H7 (cell line): ENCODE measurements around the gene POLK. TPM values are rescaled to one million over a fixed set of nuclear protein-coding genes. Genes with fewer than 3 reads are reported as not detected.

ENCODE experiments used
- DNase-seq: peaks from one replicate; pipeline ENCODE4 v3.0.0; 2012
- H3K27me3 ChIP-seq: 2 replicates; pipeline ENCODE4 v1.6.0; 2011; ENCODE audit warnings: mild to moderate bottlenecking, low read length; ENCODE audit not compliant: control insufficient read depth, insufficient read depth
- H3K36me3 ChIP-seq: replicated peaks from 2 replicates; pipeline ENCODE4 v1.5.1; 2011; ENCODE audit warnings: low read length; ENCODE audit not compliant: control insufficient read depth, insufficient read depth
- H3K4me3 ChIP-seq: 2 replicates; pipeline ENCODE4 v1.5.1; 2011; ENCODE audit warnings: low read depth, mild to moderate bottlenecking, control low read depth, low read length, moderate library complexity; ENCODE audit not compliant: insufficient read depth
- total RNA-seq: library from RNA; depleted of rRNA; stranded (reverse); fragments of >200 nt; shearing (Covaris generic); gene quantifications from 2 replicates; pipeline ENCODE4 v1.2.3, GENCODE V29; 2014

Gene POLK
- total RNA-seq, 1 experiment from 2014 or later: 8.6 TPM

DNA sequence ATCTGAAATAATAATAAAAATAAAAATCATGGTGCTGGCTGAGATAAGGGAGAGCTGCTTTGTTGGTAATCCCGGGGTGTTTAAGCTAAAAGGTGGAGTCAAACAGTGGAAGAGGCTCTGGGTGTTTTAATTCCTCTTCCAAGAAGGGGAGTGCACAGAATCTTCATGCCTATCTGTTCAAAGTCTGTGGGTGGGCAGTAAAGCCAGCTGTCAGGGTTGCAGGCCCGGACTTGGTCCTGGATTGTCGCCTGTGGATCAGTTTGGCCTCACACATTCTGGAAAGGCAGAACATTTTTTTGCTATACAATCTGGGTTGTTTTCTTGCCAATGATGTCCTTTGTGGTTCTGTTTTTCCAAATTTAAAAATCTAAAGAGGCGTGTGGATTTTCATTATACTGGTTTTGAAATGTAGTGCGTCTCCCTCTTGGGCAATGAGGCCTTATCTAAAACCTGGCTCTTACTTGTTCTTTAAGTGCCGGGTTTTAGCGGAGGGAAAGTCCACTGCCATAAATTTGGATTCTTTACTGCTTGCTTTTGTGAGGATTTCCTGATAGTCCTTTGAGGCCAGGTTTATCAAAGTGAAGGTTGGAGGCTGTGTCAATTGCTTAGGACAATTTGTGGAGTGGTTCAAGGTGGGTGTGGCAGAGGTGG lies 105.4 kb downstream of the POLK start:
- no peak for DNase-seq
- Histone ChIP-seq H3K27me3 (no peaks in the 10 kb centered on the region), H3K36me3 (no peaks in the 10 kb centered on the region), H3K4me3 (no peak overlapping the region)

DNA sequence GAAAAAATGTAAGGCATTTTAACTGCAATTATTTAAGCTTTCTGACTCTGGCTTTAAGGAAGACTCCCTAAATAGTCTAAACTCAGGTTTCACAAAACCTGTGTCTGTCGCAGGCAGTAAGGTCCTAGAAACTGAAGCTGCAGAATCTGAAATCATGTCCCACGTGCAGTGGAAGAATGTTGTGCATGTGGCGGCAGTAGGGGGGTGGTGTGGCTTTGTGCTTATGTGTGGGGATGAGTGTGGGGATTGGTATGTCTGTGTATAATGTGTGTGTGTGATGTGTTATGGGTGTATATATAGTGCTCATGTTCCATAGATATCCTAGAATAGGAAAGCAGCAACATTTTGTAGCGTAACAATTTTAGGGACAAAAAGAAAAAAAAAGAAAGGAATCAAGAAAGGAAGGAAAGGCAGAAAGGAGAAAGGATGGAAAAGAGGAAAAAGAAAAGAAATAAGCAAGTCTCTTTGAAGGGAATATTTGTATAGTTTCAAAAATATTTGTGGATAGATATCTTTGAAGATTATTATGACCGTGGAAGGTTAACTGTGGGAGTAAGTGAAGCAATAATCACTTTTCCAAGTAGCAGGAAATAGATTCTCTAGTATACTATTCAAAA lies 106.2 kb downstream of the POLK start:
- H3K27me3 ChIP-seq: no peaks in the 10 kb centered on the region
- H3K4me3 ChIP-seq: no peak overlapping the region
- DNase-seq: no peak
- H3K36me3 ChIP-seq: no peaks in the 10 kb centered on the region

DNA sequence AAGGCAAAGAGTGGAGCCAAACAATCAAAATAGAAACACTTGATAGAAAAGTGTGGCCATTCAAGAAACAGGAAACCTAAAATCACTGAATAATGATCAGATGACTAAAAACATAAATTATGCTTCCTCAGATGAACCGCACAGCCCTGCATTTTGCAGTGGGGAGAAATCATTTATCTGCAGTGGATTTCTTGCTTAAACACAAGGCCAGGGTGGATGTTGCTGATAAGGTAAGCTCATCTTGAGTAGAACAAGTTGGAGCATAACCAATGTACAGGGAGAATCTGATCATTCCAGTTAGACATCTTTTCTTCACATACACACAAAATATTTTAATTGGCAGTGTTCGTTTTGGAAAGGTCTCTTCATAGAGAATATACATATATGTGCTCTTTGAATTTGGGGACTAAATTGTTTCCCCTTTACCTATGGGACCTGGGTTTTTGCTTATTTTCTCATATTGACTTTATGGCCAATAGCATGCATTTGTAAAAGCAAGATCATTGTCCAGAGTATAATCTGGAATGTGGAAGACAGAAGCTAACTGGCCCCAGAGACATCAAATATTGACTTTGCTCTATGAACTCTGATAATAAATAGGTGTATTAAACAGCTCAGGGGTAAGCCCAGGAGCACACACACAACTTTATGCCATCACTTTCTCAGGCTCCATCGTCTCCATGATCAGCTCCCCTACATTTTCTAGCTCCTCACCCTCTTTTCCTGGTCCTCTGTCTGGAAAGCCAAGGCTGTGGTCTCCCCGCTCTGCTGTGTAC lies 108.7 kb downstream of the POLK start:
- no peaks in the 10 kb centered on the region for H3K36me3 ChIP-seq
- no peaks in the 10 kb centered on the region for H3K27me3 ChIP-seq
- no peak for DNase-seq
- H3K4me3 ChIP-seq: no peak overlapping the region

DNA sequence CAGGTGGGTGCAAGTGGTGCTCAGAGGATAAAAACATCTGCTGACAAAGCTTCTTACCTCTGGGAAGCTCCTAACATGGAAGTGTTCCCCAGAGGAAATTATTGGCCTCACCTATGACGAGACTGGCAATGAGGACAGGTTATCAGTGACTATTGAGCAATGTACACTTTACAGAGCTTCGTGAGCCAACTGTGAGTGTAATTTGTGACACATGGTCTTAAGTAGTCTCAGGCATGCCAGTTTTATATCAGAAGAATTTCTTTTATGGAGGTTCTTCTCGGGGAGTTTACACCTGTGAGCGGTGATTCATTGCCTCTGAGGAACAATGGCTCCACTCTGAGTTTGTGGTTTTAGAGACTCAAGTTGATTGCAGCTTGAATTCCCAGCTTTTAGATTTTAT lies 110.9 kb downstream of the POLK start:
- Histone ChIP-seq H3K36me3 (no peaks in the 10 kb centered on the region), H3K27me3 (no peaks in the 10 kb centered on the region), H3K4me3 (no peak overlapping the region)
- no peak for DNase-seq

DNA sequence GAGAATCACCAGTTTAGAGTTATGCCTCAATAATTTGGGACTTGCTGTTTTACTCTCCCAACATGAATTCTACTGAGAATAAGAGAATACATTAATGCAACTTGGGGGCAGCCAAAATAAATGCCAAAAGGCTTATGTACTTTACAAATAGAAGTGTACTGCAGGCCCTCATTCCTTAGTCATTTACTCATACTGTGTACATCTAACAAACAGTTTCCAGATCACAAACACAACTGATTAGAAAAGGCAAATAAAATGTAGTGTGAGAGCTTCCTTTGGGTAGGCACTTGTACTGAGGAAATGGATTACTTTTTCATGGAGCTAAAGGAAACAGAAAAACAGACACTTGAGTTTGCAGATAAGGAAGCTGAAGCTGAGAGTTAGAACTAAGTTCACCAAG lies 112.2 kb downstream of the POLK start:
- no peak for DNase-seq
- H3K27me3 ChIP-seq: no peaks in the 10 kb centered on the region
- H3K4me3 ChIP-seq: no peak overlapping the region
- no peaks in the 10 kb centered on the region for H3K36me3 ChIP-seq

DNA sequence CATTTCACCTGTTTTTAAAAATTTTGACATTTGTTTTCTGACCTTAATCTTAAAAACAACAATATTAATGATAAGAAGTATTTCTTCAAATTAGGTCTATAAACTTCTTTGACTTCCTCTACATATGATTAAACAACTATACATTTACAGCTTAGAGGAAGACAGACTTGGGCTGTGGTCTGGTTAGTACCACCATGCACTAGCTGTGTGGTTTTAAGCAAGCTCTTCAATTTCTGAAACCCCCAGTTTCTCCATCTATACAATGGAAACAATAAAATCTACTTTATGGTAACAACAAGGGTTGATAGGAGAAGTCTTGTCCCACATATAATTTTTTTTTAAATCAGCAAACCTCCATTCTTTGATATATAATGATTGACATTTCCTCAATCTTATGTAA lies 115.3 kb downstream of the POLK start:
- DNase-seq: no peak
- Histone ChIP-seq H3K27me3 (no peaks in the 10 kb centered on the region), H3K36me3 (no peaks in the 10 kb centered on the region), H3K4me3 (no peak overlapping the region)

DNA sequence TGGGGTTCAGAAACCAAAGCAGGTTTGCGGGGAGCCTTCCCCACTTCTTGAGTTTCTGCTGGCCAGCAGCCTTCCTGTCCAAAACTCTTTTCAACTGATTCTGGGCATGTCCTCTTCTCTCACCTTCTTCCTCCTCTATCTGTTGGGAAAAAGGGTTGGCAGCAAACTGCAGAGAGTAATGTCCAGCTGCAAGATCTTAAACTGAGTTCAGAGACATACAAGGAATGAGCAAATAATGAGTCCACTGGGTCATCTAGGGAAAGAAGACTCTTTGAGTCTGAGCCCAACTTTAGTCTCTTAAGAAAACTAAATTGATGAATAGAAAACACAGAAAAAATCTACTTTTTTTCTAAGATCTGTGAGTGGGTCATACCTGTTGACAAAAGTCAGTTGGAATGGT lies 116.1 kb downstream of the POLK start:
- Histone ChIP-seq H3K4me3 (no peak overlapping the region), H3K27me3 (no peaks in the 10 kb centered on the region), H3K36me3 (no peaks in the 10 kb centered on the region)
- DNase-seq: no peak

DNA sequence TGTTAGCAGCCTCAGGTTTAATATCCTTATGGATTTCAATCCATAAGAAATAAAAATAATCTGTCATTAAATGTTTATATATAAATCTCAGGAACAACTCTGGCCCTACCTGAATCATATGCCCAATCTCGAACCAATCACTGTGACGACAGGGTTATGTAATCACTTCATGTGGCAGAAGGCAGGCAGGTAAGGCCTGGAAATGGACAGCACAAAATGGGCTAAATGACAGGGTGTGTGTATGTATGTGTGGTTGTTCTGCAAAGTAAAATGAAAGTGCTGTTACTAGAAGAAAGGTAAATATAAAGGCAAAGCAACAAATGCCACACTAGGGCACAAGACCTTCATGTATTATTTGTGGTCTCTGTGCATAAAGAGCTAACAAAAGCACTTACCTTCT lies 119.2 kb downstream of the POLK start:
- no peak for DNase-seq
- no peaks in the 10 kb centered on the region for H3K27me3 ChIP-seq
- no peaks in the 10 kb centered on the region for H3K36me3 ChIP-seq
- H3K4me3 ChIP-seq: no peak overlapping the region

DNA sequence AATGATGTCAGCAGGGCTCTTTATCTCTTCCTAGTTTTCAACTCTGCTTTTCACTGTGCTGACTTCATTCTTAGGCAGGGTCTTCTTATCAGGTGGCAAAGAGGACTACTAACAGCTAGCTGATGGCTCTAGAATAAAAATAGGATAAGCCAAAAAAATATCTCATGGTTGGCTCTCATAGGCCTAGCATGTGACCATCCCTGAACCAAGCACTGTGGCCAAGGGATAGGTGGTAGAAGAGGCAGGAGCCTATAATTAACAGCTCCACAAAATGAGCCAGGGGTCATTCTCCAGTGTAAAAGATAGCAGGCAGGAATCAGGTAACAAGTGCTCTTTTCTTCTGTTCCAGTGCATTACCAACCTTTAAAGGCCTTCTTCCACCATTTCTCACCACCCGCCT lies 120.6 kb downstream of the POLK start:
- H3K4me3 ChIP-seq: no peak overlapping the region
- no peak for DNase-seq
- no peaks in the 10 kb centered on the region for H3K27me3 ChIP-seq
- no peaks in the 10 kb centered on the region for H3K36me3 ChIP-seq

DNA sequence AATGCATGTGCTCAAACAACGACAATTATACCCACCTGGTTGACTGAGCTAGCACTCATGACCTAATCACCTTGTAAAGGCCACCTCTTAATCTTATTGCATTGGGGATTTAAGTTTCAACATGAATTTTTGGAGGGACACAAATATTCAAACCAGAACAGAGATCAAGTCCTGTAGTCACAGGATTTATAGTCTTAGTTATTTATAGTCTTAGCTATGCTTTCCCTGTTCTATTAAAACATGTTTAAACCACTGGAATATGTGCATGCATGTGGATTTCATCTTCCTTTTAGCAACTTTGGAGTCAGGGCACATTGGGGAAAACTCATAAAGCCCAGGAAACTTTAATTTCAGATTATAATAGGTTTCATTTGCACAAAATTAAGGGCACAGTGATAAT lies 126.3 kb downstream of the POLK start:
- no peaks in the 10 kb centered on the region for H3K27me3 ChIP-seq
- no peaks in the 10 kb centered on the region for H3K36me3 ChIP-seq
- DNase-seq: no peak
- H3K4me3 ChIP-seq: no peak overlapping the region

DNA sequence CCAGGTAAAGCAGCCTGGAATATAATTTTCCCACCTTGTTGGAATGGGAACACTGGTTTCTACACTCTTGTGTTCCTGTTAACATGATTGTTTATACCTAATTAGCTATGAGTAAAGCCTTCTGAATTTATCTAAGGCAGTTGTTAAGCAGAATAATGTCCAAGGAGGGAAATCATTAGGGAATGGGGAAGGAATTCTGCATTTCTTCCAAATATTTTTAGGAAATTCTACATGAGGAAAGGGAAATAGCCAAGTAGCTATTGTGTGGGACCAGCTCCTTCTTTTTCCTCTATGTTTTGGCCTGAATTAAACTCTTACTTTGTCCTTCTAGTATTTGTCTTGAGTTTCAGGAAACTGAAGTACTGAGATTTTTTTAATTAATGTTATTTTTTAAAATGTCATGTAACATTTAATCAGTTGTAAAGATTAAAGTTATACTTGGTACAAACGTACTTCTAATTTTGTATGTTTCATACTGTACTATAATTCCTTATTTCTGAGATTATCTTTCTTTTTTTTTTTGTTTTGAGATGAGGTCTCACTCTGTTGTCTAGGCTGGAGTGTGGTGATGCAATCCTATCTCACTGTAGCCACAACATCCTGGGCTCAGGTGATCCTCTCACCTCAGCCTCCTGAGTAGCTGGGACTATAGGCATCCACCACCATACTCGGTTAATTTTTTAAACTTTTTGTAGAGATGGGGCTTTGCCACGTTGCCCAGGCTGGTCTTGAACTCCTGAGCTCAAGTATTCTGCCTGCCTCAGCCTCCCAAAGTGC lies 128.0 kb downstream of the POLK start:
- DNase-seq: no peak
- Histone ChIP-seq H3K27me3 (no peaks in the 10 kb centered on the region), H3K36me3 (no peaks in the 10 kb centered on the region), H3K4me3 (no peak overlapping the region)

DNA sequence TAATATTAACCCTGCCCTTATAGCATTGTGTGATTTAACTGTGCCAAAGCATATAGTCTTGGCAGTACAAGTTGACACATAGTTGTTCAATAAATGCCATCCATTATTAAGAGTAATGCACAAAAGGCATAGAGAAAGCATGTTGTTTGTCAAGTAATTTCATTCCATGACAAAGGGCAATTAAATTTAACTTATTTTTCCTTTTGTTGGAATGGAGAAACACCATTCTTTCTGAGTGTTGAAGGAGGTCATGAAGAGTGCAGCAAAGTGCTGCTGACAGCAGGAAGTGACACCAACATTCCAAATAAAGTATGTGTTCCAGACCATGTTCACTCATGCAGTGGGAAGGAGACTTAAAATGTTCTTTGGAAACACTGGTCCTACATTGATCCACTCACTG lies 128.7 kb downstream of the POLK start:
- Histone ChIP-seq H3K27me3 (no peaks in the 10 kb centered on the region), H3K4me3 (no peak overlapping the region), H3K36me3 (no peaks in the 10 kb centered on the region)
- DNase-seq: no peak

DNA sequence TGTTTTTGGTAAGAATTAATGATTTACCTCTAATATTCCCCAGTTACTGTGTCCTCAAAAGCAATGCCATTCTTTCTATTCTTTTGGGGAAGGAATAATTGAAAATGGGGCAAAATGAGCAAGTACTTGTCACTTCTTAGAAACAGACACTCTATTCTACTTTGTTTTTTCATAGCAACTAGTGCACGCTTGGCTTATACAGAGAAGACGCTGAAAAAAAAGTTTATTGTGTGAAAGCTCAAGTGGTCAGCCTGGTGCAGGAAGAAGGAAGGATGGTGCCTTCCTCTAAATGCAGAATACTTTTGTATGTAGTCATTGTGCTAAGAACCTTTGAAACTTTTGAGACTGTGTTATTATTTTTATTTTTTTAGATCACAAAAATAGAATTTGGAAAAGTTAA lies 129.1 kb downstream of the POLK start:
- Histone ChIP-seq H3K27me3 (no peaks in the 10 kb centered on the region), H3K4me3 (no peak overlapping the region), H3K36me3 (no peaks in the 10 kb centered on the region)
- DNase-seq: no peak

DNA sequence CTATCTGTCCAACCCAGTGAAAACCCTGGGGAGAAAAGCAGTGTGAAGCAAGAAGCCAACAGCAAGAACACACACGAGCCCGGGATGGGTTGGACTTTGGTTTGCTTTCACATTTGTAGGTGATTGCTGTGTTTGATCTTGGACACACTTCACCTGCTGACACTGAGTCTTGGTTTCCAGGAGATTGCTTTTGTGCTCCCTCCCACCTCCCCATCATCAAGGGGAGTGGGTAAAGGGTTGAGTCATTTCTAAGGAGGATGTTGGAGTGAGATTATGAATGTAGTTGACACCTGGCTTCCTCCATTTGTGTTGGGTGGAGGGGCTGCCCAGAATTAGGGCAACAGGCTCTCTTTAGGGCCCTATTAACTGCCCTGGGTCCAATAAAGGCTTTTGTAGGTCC lies 137.0 kb downstream of the POLK start:
- no peak for DNase-seq
- H3K4me3 ChIP-seq: no peak overlapping the region
- H3K27me3 ChIP-seq: no peaks in the 10 kb centered on the region
- H3K36me3 ChIP-seq: no peaks in the 10 kb centered on the region
